CD14-positive monocyte (primary cell): ENCODE data around the gene SV2B. TPM values are rescaled to one million over a fixed set of nuclear protein-coding genes. Genes with fewer than 3 reads are reported as not detected.

Source experiments
- DNase-seq, 3 donors: peaks; one replicate each; pipeline ENCODE4 v3.0.0-alpha.2; 2011 to 2022
- H2AFZ ChIP-seq: 2 replicates; pipeline ENCODE4 v1.6.0; 2012; ENCODE audit warnings: mild to moderate bottlenecking, low read depth, low read length, inconsistent platforms; ENCODE audit not compliant: insufficient read depth, poor library complexity, severe bottlenecking
- H3K27ac ChIP-seq, 2 donors: 1 replicate in 1 of 2; 2 replicates in 1 of 2; pipeline ENCODE4 v1.5.1; 2012 to 2013; ENCODE audit warnings: low read length in 2 of 2, control low read depth in 1 of 2, inconsistent platforms in 1 of 2, low read depth in 1 of 2, mild to moderate bottlenecking in 1 of 2
- H3K27me3 ChIP-seq, 2 donors: one replicate each; pipeline versions ENCODE4 v1.6.0 to v1.6.1; 2011 to 2013; ENCODE audit warnings: low read length in 2 of 2; ENCODE audit not compliant: control insufficient read depth in 2 of 2, insufficient read depth in 2 of 2
- H3K36me3 ChIP-seq, 2 donors: replicated peaks in 1 of 2; 1 replicate in 1 of 2; 2 replicates in 1 of 2; pipeline versions ENCODE4 v1.5.1 to v1.6.1; 2012 to 2013; ENCODE audit warnings: low read length in 2 of 2, control low read depth in 1 of 2, inconsistent platforms in 1 of 2, mild to moderate bottlenecking in 1 of 2; ENCODE audit not compliant: insufficient read depth in 2 of 2, control insufficient read depth in 1 of 2
- H3K4me1 ChIP-seq, 2 donors: 1 replicate in 1 of 2; 2 replicates in 1 of 2; pipeline versions ENCODE4 v1.5.1 to v1.6.1; 2012 to 2013; ENCODE audit warnings: low read length in 2 of 2, control low read depth in 1 of 2, inconsistent platforms in 1 of 2, mild to moderate bottlenecking in 1 of 2, moderate library complexity in 1 of 2; ENCODE audit not compliant: insufficient read depth in 2 of 2, control insufficient read depth in 1 of 2
- H3K4me2 ChIP-seq: replicated peaks from 2 replicates; pipeline ENCODE3; 2012; ENCODE audit warnings: low read length, moderate library complexity, mild to moderate bottlenecking; ENCODE audit not compliant: poor library complexity, severe bottlenecking; ENCODE audit errors: extremely low read depth
- H3K4me3 ChIP-seq, 3 experiments: fragments of 200-600 bp in 1 of 3; sonication (generic) in 1 of 3; replicated peaks in 1 of 3; 1 replicate in 2 of 3; 2 replicates in 1 of 3; pipeline ENCODE4 v1.5.1; 2011 to 2013; ENCODE audit warnings: low read length in 3 of 3, mild to moderate bottlenecking in 3 of 3, control low read depth in 2 of 3, low read depth in 2 of 3, inconsistent platforms in 1 of 3, moderate library complexity in 1 of 3
- H3K79me2 ChIP-seq: 2 replicates; pipeline ENCODE4 v1.6.0; 2012; ENCODE audit warnings: mild to moderate bottlenecking, control low read depth, inconsistent platforms, low read length, moderate library complexity; ENCODE audit not compliant: insufficient read depth
- H3K9ac ChIP-seq: 2 replicates; pipeline ENCODE4 v1.6.0; 2017; ENCODE audit warnings: low read length, mild to moderate bottlenecking; ENCODE audit not compliant: insufficient read depth, poor library complexity, severe bottlenecking
- H3K9me3 ChIP-seq, 2 donors: replicated peaks in 1 of 2; 1 replicate in 1 of 2; 2 replicates in 1 of 2; pipeline versions ENCODE4 v1.5.1 to v1.6.1; 2012 to 2013; ENCODE audit warnings: low read length in 2 of 2, control low read depth in 1 of 2; ENCODE audit not compliant: control insufficient read depth in 1 of 2, insufficient read depth in 1 of 2
- H4K20me1 ChIP-seq: 2 replicates; pipeline ENCODE4 v1.6.0; 2012; ENCODE audit warnings: mild to moderate bottlenecking, low read length, control low read depth, moderate library complexity; ENCODE audit not compliant: insufficient read depth
- H3K27ac Mint-ChIP-seq, 7 donors: one replicate each; pipeline ENCODE4 v1.8.0; 2020; ENCODE audit warnings: mild to moderate bottlenecking in 7 of 7, mixed read lengths in 7 of 7, moderate library complexity in 6 of 7, inconsistent platforms in 2 of 7
- H3K27me3 Mint-ChIP-seq, 3 donors: one replicate each; pipeline ENCODE4 v1.8.0; 2021 to 2022; ENCODE audit warnings: low read depth in 3 of 3, mild to moderate bottlenecking in 3 of 3, mixed read lengths in 3 of 3, moderate library complexity in 3 of 3, inconsistent platforms in 1 of 3
- H3K36me3 Mint-ChIP-seq, 2 donors: one replicate each; pipeline ENCODE4 v1.8.0; 2020; ENCODE audit warnings: mixed read lengths in 2 of 2, inconsistent platforms in 1 of 2, mild to moderate bottlenecking in 1 of 2
- H3K4me1 Mint-ChIP-seq: one replicate; pipeline ENCODE4 v1.8.0; 2020; ENCODE audit warnings: mild to moderate bottlenecking, mixed read lengths
- H3K4me3 Mint-ChIP-seq, 2 donors: one replicate each; pipeline ENCODE4 v1.8.0; 2020; ENCODE audit warnings: mild to moderate bottlenecking in 2 of 2, mixed read lengths in 2 of 2, moderate library complexity in 1 of 2
- H3K9me3 Mint-ChIP-seq, 7 donors: one replicate each; pipeline ENCODE4 v1.8.0; 2020 to 2022; ENCODE audit warnings: mixed read lengths in 7 of 7, mild to moderate bottlenecking in 6 of 7, moderate library complexity in 6 of 7, inconsistent platforms in 2 of 7
- CTCF ChIP-seq: fragments of 200-600 bp; IDR thresholded peaks from one replicate; pipeline ENCODE4 v1.8.0; 2022; ENCODE audit warnings: antibody characterized with exemption, mild to moderate bottlenecking
- WGBS: methylation state at CpG from one replicate; pipeline ENCODE4 v1.1.5; 2013; ENCODE audit warnings: missing lambda C conversion rate; ENCODE audit not compliant: insufficient coverage; 5-methylcytosine and 5-hydroxymethylcytosine counted together
- intact Hi-C, 2 donors: fragments of 100-400 bp; cut with micrococcal nuclease; formaldehyde crosslinking; loops; one replicate each; pipeline versions ENCODE4 v1.15.0 to v1.15.1; 2023
- polyA plus RNA-seq, 3 donors: library from polyadenylated mRNA; depleted of rRNA in 1 of 3; unstranded in 2 of 3; stranded (reverse) in 1 of 3; fragments of 300-500 nt in 2 of 3; fragments of >200 nt in 1 of 3; fragmentation: Illumina TruSeq in 2 of 3; gene quantifications; 1 replicate in 2 of 3; 2 replicates in 1 of 3; pipeline ENCODE4 v1.2.3, GENCODE V29; 2012 to 2021

Gene SV2B
- polyA plus RNA-seq, 3 donors = not detected

DNA sequence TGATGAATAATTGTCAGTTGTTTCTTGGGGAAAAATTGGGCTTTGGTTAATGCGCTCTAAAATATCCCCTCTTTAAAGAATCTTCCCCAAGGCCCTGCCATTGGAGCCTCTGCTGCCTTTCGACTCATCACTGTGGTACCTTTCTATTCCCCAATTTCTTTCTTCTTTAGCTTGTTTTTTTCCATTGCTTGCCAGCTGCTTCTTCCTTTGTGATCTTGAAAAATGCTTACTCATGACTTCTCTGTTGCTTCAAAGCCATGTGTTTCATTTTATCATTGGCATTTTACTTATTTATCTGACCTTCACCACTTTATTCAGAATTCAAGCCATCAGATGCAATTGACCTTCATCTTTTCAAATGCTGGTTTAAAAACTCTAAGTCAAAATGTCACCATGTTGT lies 84.4 kb downstream of the SV2B start:
- no peak for DNase-seq
- H4K20me1 ChIP-seq = no peaks in the 10 kb centered on the region
- no peak overlapping the region for H3K4me3 ChIP-seq
- H3K27ac ChIP-seq = no peak overlapping the region
- peaks cover 8 to 15% (median 9%) of the 10 kb centered on the region in 3 donors for H3K27me3 Mint-ChIP-seq
- TF ChIP-seq CTCF = no peak
- H3K4me1 ChIP-seq = no peaks in the 10 kb centered on the region
- peaks cover 0 to 3% (median 1%) of the 10 kb centered on the region in 7 donors for H3K9me3 Mint-ChIP-seq
- H3K4me2 ChIP-seq = no peak overlapping the region
- no peak overlapping the region for H3K9ac ChIP-seq
- no peak overlapping the region for H3K27ac Mint-ChIP-seq
- no peaks in the 10 kb centered on the region for H3K36me3 Mint-ChIP-seq
- H3K27me3 ChIP-seq = peaks cover 3 to 14% of the 10 kb centered on the region in 2 donors
- no peaks in the 10 kb centered on the region for H3K9me3 ChIP-seq
- H3K4me3 Mint-ChIP-seq = peak overlapping the region in 1 of 2 donors; percentile 8
- H2AFZ ChIP-seq = no peak overlapping the region
- H3K4me1 Mint-ChIP-seq = no peaks in the 10 kb centered on the region
- H3K79me2 ChIP-seq = no peaks in the 10 kb centered on the region
- no CpG with 5 or more reads among the region's 2 CpGs for WGBS
- intact Hi-C loops = no loop called here
- no peaks in the 10 kb centered on the region for H3K36me3 ChIP-seq

DNA sequence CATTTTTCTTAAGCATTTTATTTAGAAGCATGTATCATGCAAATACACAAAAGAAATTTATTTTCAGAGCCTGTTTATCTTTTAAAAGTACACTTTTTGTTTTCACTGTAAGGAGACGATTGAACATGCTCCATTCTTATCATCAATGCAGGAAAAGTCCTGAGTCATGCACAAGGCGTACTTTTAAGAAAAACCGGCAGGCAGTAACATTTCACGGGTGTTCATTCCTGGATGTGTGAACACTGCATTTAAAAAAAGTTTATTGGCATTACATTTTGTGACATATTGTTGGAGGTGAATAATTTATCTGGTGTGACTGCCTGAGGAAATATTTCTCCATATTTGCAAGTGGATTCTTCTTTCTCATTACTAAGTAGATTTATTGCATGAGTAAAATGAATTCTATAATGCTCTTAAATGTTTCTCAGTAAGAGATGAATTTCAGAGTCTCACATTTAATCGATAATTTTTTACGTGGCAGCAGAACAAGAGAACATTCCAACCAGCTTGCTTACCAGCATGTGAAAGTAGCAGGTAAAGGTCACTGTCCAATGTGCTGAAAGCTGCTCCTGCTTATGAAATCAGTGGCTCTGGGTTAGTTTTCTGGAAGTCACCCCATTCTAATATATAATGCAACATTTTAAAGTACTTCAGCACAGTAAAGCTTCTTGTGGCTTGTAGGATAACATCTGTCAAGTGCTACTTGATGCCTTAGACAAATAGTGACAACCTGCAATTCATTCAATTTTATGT lies 87.0 kb downstream of the SV2B start:
- no peak overlapping the region for H3K4me2 ChIP-seq
- H3K27ac ChIP-seq = no peak overlapping the region
- peaks cover 0 to 1% (median 0%) of the 10 kb centered on the region in 7 donors for H3K9me3 Mint-ChIP-seq
- no peak overlapping the region for H3K4me3 ChIP-seq
- H3K36me3 Mint-ChIP-seq = no peaks in the 10 kb centered on the region
- H4K20me1 ChIP-seq = no peaks in the 10 kb centered on the region
- peaks cover 4 to 14% of the 10 kb centered on the region in 2 donors for H3K27me3 ChIP-seq
- no peak for DNase-seq
- H3K4me1 Mint-ChIP-seq = no peaks in the 10 kb centered on the region
- no peaks in the 10 kb centered on the region for H3K4me1 ChIP-seq
- H3K36me3 ChIP-seq = no peaks in the 10 kb centered on the region
- H3K9me3 ChIP-seq = no peaks in the 10 kb centered on the region
- H3K4me3 Mint-ChIP-seq = no peak overlapping the region
- H3K27ac Mint-ChIP-seq = no peak overlapping the region
- no peak for TF ChIP-seq CTCF
- intact Hi-C loops = no loop called here
- no peaks in the 10 kb centered on the region for H3K79me2 ChIP-seq
- peaks cover 12 to 17% (median 16%) of the 10 kb centered on the region in 3 donors for H3K27me3 Mint-ChIP-seq
- H2AFZ ChIP-seq = no peak overlapping the region
- H3K9ac ChIP-seq = no peak overlapping the region
- 80% methylated on average over 1 of the region's 6 CpGs for WGBS
